Astrocyte of the spinal cord (primary cell): Measurements from ENCODE around the gene DHX58.
A peak's percentile ranks its signal among the peaks of the same experiment; 100 is the strongest.
"Not testable (repeated sequence)": the region's sequence is repeated elsewhere in the genome, so short reads cannot be mapped to it uniquely, and the experiment has no call there.

ENCODE experiments used
- DNase-seq: peaks from one replicate; pipeline ENCODE4 v3.0.0; 2011; ENCODE audit warnings: low read depth, low spot score
- H3K4me3 ChIP-seq: 2 replicates; pipeline ENCODE4 v1.5.1; 2011; ENCODE audit warnings: low read depth, mild to moderate bottlenecking, low read length, moderate library complexity
- in situ Hi-C: cut with HindIII; loops from 2 replicates; pipeline ENCODE4 v1.10.0; 2017; ENCODE audit warnings: low sequenced_read_pairs
- TF ChIP-seq, protein P1 (sequence below): IDR thresholded peaks from 2 replicates; pipeline ENCODE4 v1.5.1; 2012; ENCODE audit warnings: low read depth, mild to moderate bottlenecking, low read length, inconsistent platforms

The DHX58 gene

DNA sequence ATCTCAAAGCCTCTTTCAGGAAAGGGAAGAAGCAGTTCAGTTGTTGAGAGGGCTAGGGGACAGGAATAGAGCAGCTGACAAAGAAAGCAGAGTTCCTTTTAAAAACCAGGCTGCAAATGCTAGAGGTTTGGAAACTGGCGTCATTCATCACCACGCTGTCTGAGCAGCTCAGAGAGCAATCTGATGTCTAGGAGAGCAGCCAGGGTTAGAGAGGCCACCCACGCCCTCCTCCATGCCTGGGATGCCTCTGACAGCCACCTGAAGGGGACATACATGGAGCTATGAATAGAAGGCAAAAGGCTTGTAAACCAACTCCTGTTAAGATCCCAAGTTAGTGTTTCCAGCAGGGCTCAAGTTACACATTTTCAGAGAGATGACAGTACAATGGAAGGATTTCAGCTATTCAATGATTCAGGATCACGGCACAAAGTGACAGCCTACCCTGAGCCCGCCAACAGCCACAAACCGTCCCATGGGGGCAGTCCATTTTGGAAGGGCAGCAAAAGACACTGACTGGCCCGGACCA, 29.9 kb upstream of the DHX58 start:
- TF ChIP-seq, protein P1, sequence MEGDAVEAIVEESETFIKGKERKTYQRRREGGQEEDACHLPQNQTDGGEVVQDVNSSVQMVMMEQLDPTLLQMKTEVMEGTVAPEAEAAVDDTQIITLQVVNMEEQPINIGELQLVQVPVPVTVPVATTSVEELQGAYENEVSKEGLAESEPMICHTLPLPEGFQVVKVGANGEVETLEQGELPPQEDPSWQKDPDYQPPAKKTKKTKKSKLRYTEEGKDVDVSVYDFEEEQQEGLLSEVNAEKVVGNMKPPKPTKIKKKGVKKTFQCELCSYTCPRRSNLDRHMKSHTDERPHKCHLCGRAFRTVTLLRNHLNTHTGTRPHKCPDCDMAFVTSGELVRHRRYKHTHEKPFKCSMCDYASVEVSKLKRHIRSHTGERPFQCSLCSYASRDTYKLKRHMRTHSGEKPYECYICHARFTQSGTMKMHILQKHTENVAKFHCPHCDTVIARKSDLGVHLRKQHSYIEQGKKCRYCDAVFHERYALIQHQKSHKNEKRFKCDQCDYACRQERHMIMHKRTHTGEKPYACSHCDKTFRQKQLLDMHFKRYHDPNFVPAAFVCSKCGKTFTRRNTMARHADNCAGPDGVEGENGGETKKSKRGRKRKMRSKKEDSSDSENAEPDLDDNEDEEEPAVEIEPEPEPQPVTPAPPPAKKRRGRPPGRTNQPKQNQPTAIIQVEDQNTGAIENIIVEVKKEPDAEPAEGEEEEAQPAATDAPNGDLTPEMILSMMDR = no peak
- in situ Hi-C loops = no loop called here
- DNase-seq = peak; percentile 61
- no peak overlapping the region for H3K4me3 ChIP-seq

DNA sequence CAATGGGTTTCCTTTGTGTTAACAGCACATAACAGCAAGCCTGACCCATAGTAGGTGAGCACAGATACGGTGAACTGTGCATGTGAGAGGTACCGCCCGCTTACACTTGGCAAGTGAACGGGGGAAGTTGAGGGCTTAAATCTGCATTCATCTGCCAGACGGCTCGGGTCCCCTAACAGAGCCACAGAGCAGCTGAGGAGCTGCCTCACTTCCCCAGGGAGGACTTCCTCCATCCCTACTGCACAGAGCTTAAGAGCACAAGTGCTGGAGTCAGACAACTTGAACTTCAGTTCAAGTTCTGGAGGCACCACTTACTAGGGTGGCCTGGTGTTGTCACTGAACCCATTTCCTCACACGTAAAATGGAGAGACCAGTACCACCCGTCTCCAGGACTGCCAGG, 28.9 kb upstream of the DHX58 start:
- no peak overlapping the region for H3K4me3 ChIP-seq
- in situ Hi-C loops = no loop called here
- DNase-seq = no peak
- TF ChIP-seq, protein P1 = no peak

DNA sequence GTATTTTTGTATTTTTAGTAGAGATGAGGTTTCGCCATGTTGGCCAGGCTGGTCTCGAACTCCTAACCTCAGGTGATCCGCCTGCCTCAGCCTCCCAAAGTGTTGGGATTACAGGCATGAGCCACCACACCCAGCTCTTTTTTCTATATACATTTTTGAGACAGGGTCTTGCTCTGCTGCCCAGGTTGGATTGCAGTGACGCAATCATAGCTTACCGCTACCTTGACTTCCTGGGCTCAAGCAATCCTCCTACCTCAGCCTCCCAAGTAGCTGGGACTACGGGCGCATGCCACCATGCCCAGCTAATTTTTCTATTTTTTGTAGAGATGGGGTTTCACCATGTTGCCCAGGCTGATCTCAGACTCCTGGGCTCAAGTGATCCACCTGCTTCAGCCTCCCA, 28.2 kb upstream of the DHX58 start:
- H3K4me3 ChIP-seq, DNase-seq, in situ Hi-C loops: not testable (repeated sequence)

DNA sequence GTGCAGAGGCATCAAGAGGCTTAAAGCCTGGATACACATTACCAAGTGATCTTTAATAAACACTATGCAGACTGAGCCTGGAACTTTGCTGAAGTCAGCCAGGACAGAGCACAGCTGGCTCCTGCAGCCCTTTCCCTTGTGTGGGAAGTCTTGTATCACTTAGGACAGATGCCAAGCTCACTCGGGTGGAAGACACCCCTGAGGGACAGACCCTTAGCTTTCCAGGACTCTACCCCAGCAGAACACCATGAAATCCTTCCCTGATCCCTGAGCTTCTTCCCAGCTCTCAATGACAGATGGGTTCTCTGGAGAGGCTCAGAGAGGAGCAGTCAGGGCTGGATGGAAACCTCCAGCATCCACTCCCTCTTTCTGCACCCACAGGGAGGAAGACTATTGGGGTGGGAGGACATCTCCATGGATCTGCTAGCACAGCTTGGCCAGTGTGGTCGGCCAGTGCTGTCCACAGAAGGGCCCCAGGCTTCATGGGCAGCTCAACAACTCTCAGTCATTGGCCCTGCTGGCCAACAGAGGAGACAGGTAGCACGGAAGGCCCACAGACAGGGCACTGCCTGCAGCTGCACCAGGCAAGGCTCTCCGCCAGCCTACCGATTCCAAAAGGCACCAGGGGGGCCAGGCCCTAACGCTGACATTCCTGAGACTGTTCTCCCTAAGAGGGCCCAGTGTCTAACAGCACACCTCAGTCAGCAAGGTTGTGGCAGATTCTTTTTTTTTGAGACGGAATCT, 26.4 kb upstream of the DHX58 start:
- DNase-seq = no peak
- in situ Hi-C loops = no loop called here
- H3K4me3 ChIP-seq = no peak overlapping the region
- TF ChIP-seq, protein P1 = no peak

DNA sequence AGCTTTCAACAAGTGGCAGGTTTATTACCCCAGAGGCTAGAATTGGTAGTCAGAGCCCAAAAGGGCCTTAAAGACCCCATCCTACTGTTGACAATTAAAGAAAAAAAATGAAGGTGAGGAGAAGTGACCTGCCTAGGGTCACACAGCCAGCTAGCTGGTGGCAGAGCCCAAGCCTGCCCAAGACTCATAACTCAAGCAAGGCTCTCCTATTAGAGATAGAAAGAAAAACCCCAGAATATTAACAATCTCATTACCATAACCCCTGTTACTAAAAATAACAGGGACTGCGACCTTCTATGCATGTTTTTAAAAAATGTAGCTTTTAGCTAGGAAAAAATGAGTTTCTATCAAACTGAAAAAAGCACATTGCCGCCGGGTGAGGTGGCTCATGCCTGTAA, 24.1 kb upstream of the DHX58 start:
- H3K4me3 ChIP-seq = no peak overlapping the region
- TF ChIP-seq, protein P1 = no peak
- no peak for DNase-seq
- in situ Hi-C loops = no loop called here

DNA sequence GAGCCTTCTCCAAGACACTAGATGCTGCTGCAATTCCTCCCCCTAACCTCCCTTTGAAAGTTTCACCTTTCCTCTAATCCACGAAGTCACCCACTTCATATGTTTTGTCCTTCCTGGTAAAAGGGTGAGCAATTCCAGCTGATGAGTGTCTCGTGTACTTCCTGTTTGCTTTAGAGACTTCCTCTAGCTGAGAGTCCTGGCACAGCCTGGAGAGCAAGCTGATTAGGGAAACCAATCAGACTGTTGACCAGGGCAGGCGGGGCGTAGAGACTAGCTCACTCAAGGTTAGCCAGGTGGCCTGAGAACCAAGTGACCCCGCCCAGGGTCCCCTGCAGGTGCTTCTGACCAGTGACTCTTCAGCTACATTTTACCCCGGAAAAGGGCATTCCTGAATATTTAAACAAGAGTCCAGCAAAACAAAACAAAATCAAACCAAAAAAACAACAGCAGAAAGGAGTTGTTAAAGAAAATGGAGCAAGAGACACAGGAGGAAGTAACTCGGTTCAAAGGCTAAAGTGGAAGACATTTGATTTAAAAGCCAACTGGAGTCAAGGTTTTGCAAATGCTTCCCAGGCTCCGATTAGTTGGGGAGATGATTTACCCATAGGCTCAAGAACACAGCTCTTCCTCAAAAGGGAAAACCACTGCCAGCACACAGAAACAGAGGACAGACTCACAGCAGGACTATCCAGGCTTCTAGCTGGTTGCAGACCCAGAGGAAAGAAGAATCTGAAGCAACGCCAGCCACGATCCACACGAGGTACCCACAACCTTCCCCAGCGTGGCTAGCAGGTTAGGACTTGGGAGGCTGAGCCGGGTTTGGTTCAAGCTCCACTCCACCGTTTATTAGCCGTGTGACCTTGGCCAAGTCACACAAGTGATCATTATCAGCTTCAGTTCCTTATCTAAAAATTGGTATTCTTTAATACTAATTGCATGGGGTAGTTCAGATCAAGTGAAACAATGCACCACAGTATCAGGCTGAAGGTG, 23.4 kb upstream of the DHX58 start:
- in situ Hi-C loops = no loop called here
- peak; percentile 46 for DNase-seq
- H3K4me3 ChIP-seq = no peak overlapping the region
- TF ChIP-seq, protein P1 = no peak
